Activated naive CD8-positive, alpha-beta T cell treated with anti-CD3 and anti-CD28 coated beads, Interleukin-2, amount 50 U/mL, for 24 hours (primary cell): ENCODE results near the gene TLX2.

ENCODE experiments used
- ATAC-seq: fragments of 150-1000 bp; cut with Tn5 transposase; one replicate; pipeline ENCODE4 v1.10.0; 2021
- DNase-seq: peaks from one replicate; pipeline ENCODE4 v3.0.0; 2021
- H3K27ac Mint-ChIP-seq: one replicate; pipeline ENCODE4 v1.8.0; 2021; ENCODE audit warnings: mild to moderate bottlenecking, mixed read lengths
- H3K27me3 Mint-ChIP-seq: one replicate; pipeline ENCODE4 v1.8.0; 2021; ENCODE audit warnings: mixed read lengths
- H3K36me3 Mint-ChIP-seq: one replicate; pipeline ENCODE4 v1.8.0; 2021; ENCODE audit warnings: low read depth, mixed read lengths
- H3K4me1 Mint-ChIP-seq: one replicate; pipeline ENCODE4 v1.8.0; 2021; ENCODE audit warnings: mixed read lengths
- H3K4me3 Mint-ChIP-seq: one replicate; pipeline ENCODE4 v1.8.0; 2021; ENCODE audit warnings: mild to moderate bottlenecking, moderate library complexity, mixed read lengths
- H3K9me3 Mint-ChIP-seq: one replicate; pipeline ENCODE4 v1.8.0; 2021; ENCODE audit warnings: mixed read lengths

The TLX2 gene

DNA sequence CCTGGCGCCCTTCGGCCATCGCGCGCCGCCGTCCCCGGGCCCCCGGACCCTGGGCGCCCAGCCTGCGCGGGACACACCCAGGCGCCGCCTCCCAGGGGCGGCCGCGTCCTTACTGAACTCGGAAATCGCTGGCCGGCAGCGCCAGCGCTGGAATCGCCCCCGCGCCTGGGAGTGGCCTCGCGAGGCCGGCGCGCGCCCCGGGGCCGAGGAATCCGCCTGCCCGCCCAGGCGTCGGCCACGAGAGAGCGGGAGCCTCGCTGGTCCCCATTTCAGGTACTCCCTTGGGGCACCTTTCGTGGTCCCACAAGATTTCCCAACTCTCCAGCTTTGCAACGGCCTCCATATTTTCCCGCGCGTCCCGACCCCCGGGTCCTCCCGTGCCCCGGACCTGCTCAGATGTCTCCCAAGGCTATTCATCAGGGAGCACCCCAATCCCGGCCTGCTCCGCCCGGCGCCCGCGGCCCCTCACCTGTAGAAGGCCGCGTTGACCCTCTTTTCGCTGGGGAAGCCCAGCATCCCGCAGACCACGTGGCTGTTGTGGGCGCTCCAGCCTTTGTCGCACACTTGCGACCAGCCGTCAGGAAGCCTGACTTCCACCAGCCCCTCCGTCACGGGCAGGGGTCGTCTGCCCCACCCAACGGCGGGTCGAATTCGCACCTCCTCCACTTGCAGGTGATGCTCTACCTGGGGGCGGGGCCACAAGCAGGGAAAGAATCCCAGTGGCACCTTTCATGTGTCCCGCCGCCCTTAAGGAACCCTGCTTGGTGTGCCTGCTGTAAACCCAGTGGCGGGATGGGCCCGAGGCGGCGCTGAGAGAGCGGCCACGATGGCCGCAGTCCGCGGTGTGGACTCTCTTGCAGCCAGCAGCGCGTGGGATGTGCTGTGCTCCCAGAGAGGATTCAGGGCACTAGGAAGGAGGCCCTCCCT lies 34.9 kb downstream of the TLX2 start:
- DNase-seq (peak; percentile 49), ATAC-seq (peak; percentile 47)
- H3K4me1 Mint-ChIP-seq = peaks cover 15% of the 10 kb centered on the region
- no peak overlapping the region for H3K27ac Mint-ChIP-seq
- peak overlapping the region; percentile 69 for H3K4me3 Mint-ChIP-seq
- H3K27me3 Mint-ChIP-seq = peaks cover 45% of the 10 kb centered on the region
- H3K9me3 Mint-ChIP-seq = no peaks in the 10 kb centered on the region
- peaks cover 1% of the 10 kb centered on the region for H3K36me3 Mint-ChIP-seq

DNA sequence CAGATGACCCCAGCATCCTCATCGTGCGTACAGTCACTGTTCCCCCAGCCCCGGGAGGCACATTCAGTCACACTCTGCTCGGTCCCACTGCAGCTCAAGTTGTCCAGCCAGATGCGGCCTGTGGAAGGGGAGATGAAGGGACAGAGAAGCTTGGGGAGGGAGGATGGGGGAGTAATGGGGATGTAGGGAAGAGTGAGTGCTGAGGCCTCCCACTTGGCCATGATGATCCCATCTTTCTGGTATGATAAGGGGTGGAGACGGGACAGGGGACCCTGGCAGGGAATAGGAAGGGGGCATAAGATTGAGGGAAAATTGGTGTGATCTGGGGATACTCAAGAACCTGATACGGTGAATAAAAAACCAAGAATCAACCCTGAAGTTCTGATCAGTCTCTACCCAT lies 36.0 kb downstream of the TLX2 start:
- Mint-ChIP-seq H3K9me3 (no peaks in the 10 kb centered on the region), H3K27me3 (peaks cover 41% of the 10 kb centered on the region), H3K27ac (no peak overlapping the region), H3K4me1 (peaks cover 18% of the 10 kb centered on the region), H3K4me3 (peak overlapping the region; percentile 69), H3K36me3 (peaks cover 3% of the 10 kb centered on the region)
- ATAC-seq (no peak), DNase-seq (no peak)

DNA sequence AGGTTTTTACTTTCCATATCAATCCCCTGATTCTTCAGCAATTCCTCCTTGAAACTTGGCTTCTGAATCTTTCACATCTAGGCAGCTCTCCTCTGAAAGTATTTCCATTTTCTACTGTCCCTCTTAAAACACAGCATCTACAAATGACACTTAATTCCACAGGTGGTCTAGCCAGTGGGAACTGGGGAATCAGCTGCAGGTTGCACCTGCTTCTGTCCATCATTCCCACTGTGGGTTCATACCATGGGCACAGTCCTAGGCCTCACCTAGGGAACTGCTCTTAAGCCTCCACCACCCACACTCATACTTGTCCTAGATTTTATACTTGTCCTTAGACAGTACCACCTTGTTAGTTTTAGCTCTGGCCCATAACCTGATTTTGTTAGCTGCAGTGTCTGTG lies 37.3 kb downstream of the TLX2 start:
- peaks cover 24% of the 10 kb centered on the region for H3K4me1 Mint-ChIP-seq

DNA sequence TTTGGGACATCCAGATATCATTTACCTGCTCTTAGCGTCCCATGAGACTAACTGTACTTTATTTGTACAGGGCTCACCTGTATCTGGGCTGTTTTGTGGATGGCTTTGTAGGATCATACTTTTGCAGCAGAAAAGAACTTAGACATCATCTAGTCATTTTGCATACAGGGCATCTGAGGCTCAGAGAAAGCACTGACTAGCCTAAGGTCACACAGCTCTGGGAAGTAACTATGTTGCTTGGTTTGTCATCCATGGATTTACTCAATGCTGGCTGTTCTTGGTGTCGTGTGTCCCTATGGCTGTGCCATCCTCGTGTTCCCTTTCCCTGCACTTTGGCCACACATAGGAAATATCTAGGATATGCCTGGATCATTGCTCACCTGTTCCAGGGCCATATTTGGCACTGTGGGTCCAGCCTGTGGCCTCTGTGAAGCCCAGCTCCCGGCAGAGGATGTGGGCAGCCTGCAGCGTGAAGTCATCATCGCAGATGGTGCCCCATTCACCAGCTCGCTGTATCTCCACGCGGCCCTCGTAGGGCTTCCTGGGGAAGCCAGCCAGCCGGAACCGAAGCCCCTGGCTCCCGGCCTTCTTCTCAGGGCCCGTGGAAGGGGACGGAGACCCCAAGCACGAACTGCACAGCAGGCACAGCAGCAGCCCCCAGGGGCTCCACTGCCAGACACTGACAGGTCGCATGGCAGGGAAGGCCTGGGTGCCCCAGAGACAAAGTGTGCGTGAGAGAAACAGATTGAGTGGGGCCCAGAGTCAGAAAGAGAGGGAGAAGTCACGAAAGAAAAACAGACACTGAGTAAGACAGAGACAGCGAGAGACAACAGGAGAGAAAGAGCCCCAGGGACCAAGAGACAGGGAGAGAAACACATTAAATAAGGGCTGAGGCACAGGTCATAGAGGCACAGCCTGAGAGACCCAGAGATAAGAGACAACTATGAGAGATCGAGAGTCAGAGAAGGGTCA lies 38.0 kb downstream of the TLX2 start:
- Mint-ChIP-seq H3K27me3 (peaks cover 38% of the 10 kb centered on the region), H3K27ac (peak overlapping the region; percentile 33), H3K4me1 (peaks cover 26% of the 10 kb centered on the region), H3K36me3 (peaks cover 8% of the 10 kb centered on the region), H3K4me3 (peak overlapping the region; percentile 47), H3K9me3 (no peaks in the 10 kb centered on the region)
- no peak for ATAC-seq
- DNase-seq = no peak

More for the DNA sequence above, 37.3 kb downstream of the TLX2 start:
- Mint-ChIP-seq H3K4me3 (no peak overlapping the region), H3K9me3 (no peaks in the 10 kb centered on the region), H3K27ac (no peak overlapping the region), H3K36me3 (peaks cover 8% of the 10 kb centered on the region), H3K27me3 (peaks cover 40% of the 10 kb centered on the region)
- ATAC-seq (no peak), DNase-seq (no peak)

DNA sequence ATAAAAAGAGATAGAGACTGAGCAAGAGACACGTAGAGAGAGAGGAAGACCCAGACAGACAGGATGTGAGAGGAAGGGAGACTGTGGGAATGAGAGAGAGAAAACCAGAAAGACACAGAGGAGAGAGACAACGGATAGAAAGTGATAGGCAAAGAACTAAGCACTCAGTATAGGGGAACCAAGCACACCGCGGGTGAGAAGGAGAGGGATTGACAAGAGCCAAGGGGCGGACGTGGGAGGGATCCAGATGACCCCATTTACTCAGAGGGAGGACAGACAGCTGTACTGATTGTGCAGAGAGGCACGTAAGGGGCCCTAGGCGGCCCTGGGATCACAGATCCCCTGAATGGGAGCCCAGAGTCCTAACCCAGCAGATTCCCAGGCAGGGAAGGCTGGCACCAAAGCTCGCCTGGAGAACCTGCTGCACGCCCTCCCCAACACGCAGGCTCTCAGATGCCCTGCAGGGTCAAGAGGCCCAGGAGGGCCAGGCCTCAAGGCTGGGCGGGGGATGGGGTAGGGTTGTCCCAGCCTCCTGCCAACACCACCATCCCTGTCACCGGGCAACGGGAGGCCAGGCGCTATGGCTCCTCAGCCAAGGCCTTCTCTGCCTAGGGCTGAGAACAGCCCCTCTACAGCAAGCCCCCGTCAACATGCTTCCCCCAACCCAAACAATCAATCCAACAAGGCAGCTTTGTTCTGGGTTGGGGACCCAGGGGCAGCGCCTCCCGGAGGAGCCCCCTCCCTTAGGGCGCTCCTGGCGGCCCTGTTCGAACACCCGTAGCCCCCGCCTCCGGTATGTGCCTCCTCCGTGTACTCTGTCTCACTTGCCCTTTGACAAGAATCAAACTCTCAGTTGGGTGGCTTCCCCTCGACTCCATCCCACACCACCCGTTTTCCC lies 38.9 kb downstream of the TLX2 start:
- H3K9me3 Mint-ChIP-seq = no peaks in the 10 kb centered on the region
- H3K27me3 Mint-ChIP-seq = peaks cover 29% of the 10 kb centered on the region
- ATAC-seq (no peak), DNase-seq (no peak)
- peak overlapping the region; percentile 33 for H3K27ac Mint-ChIP-seq
- H3K4me3 Mint-ChIP-seq = peak overlapping the region; percentile 63
- H3K4me1 Mint-ChIP-seq = peaks cover 25% of the 10 kb centered on the region
- peaks cover 8% of the 10 kb centered on the region for H3K36me3 Mint-ChIP-seq

DNA sequence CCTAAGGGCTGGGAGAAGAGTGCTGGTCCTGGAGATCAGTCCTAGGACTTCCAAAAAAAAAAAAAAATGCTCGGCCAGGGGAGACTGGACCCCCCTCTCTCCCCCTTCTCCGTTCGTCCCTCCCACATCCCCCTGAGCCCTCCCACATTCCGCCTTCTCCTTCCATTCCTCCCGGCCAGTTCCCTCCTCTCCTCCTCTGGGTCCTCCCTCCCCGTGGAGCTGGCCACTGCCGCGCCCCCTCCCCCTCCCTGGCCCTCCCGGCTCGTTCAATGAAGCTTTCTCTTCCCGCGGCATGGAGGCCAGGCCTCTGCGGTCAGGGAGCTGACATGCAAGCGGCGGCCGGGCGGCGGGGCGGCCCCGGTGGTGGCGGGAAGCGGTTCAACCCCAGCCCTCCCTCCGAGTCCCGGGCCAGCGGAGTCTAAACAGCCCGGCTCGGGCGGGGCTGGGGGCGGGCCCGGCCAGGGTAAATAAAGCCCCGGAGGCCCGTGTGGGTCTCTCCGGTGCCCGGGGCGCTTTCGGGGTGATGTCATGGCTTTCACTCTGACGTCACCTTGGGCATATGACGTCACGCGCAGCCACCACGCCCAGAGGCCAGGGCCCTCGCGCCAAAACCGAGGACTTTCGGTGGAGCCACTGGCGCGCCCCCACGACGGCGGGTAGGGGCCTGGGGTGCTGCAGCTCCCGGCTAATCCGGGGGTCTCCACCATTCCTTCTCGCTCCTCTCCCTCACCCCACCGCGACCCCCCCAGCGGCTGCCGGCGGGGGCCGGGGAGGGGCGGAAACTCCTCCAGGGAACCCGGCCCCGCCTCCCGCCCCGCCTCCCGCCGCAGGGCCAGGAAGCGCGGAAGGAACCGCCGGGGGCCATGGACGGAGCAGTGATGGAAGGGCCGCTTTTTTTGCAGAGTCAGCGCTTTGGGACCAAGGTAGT lies 39.9 kb downstream of the TLX2 start, which contains the start of the genes DOK1 and LOXL3:
Gene DOK1 (plus strand): TSS at position 829 of the 928 bp plus-strand sequence. CDS start 35 bp downstream, at position 864.
Gene LOXL3 (minus strand): TSS at position 51 of the 928 bp plus-strand sequence. CDS start 1,308 bp downstream, outside the sequence.
- ATAC-seq = peak; percentile 81
- H3K27ac Mint-ChIP-seq = peak within 1 kb of the TSS; percentile 89
- peak; percentile 88 for DNase-seq
- peaks cover 21% of the 10 kb centered on the region for H3K4me1 Mint-ChIP-seq
- peaks cover 25% of the 10 kb centered on the region for H3K27me3 Mint-ChIP-seq
- H3K9me3 Mint-ChIP-seq = no peaks in the 10 kb centered on the region
- peak within 1 kb of the TSS; percentile 93 for H3K4me3 Mint-ChIP-seq
- H3K36me3 Mint-ChIP-seq = peaks cover 8% of the 10 kb centered on the region

DNA sequence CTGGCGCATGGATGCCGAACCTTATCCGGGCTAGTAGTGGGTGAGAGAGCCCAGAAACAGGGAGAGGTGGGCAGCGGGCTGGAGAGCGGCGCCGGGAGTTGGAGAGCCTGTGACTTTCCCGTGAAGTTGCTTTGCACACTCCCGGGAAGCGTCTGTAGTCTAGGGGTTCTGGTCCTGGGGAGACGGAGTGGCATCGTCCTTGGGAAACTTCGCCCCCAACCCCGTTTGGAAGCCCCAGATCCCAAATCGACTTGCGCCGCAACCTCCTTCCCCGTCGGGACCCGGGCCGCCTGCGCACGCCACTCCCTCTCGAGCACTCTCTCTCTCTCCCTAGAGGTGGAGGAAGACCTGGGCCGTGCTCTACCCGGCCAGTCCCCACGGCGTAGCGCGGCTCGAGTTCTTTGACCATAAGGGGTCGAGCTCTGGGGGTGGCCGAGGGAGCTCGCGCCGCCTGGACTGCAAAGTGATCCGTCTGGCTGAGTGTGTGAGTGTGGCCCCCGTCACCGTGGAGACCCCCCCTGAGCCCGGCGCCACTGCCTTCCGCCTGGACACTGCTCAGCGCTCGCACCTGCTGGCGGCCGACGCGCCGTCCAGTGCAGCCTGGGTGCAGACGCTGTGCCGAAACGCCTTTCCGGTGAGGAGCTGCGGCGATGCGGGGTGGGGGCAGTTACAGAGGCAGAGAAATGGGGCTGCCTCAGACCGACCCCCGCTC lies 40.7 kb downstream of the TLX2 start:
- H3K9me3 Mint-ChIP-seq = no peaks in the 10 kb centered on the region
- H3K27ac Mint-ChIP-seq = peak overlapping the region; percentile 89
- peak; percentile 56 for ATAC-seq
- DNase-seq = peak; percentile 55
- H3K27me3 Mint-ChIP-seq = peaks cover 20% of the 10 kb centered on the region
- H3K4me1 Mint-ChIP-seq = peaks cover 18% of the 10 kb centered on the region
- peak overlapping the region; percentile 93 for H3K4me3 Mint-ChIP-seq
- peaks cover 8% of the 10 kb centered on the region for H3K36me3 Mint-ChIP-seq

DNA sequence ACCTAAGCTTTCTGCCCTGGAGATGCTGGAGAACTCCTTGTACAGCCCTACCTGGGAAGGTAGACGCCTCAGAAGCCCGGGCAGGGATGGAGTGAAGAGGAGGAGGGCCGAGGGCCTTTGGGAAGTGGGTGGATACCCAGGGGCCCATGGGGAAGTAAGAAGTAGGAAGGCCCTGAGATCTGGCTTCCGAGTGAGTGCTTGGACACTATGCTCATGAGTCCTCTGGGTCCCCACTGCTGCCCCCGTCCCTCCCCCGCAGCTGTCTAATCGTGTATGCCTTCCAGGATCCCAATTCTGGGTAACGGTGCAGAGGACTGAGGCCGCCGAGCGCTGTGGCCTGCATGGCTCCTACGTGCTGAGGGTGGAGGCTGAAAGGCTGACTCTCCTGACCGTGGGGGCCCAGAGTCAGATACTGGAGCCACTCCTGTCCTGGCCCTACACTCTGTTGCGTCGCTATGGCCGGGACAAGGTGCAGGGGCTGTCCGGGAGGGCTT lies 41.4 kb downstream of the TLX2 start:
- Mint-ChIP-seq H3K9me3 (no peaks in the 10 kb centered on the region), H3K36me3 (peaks cover 7% of the 10 kb centered on the region), H3K27me3 (peaks cover 18% of the 10 kb centered on the region), H3K27ac (peak overlapping the region; percentile 89), H3K4me1 (peaks cover 24% of the 10 kb centered on the region), H3K4me3 (peak overlapping the region; percentile 93)
- ATAC-seq (no peak), DNase-seq (no peak)

DNA sequence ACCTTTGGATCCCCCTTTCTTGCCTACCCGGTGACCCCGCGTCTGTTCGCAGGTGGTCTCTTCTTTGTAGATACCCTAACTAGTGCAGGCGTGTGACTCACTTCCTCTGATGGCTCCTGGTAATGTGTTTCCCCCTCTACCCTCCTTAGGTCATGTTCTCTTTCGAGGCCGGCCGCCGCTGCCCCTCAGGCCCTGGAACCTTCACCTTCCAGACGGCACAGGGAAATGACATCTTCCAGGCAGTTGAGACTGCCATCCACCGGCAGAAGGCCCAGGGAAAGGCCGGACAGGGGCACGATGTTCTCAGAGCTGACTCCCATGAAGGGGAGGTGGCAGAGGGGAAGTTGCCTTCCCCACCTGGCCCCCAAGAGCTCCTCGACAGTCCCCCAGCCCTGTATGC lies 41.9 kb downstream of the TLX2 start:
- H3K4me1 Mint-ChIP-seq = peaks cover 26% of the 10 kb centered on the region
- H3K27ac Mint-ChIP-seq = no peak overlapping the region
- DNase-seq (no peak), ATAC-seq (no peak)
- H3K9me3 Mint-ChIP-seq = no peaks in the 10 kb centered on the region
- peak overlapping the region; percentile 93 for H3K4me3 Mint-ChIP-seq
- H3K27me3 Mint-ChIP-seq = peaks cover 14% of the 10 kb centered on the region
- H3K36me3 Mint-ChIP-seq = peaks cover 7% of the 10 kb centered on the region

DNA sequence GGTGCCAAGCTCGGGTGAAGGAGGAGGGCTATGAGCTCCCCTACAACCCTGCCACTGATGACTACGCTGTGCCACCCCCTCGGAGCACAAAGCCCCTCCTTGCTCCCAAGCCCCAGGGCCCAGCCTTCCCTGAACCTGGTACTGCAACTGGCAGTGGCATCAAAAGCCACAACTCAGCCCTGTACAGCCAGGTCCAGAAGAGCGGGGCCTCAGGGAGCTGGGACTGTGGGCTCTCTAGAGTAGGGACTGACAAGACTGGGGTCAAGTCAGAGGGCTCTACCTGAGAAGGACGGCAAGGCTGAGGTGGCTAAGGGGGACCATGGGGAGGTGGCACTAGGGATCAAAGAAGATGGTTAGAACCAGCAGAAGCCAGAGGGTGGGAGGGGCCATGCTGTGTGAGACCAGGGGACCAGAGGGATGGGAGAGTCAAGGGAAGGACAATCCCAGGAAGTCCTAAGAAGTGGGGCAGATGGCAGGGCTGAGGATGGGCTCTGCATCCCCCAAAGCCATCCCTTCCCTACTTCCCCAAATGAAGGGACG lies 42.7 kb downstream of the TLX2 start:
- ATAC-seq = no peak
- H3K4me3 Mint-ChIP-seq = no peak overlapping the region
- peaks cover 7% of the 10 kb centered on the region for H3K36me3 Mint-ChIP-seq
- H3K27me3 Mint-ChIP-seq = peaks cover 12% of the 10 kb centered on the region
- no peak for DNase-seq
- H3K9me3 Mint-ChIP-seq = no peaks in the 10 kb centered on the region
- peaks cover 27% of the 10 kb centered on the region for H3K4me1 Mint-ChIP-seq
- H3K27ac Mint-ChIP-seq = no peak overlapping the region

DNA sequence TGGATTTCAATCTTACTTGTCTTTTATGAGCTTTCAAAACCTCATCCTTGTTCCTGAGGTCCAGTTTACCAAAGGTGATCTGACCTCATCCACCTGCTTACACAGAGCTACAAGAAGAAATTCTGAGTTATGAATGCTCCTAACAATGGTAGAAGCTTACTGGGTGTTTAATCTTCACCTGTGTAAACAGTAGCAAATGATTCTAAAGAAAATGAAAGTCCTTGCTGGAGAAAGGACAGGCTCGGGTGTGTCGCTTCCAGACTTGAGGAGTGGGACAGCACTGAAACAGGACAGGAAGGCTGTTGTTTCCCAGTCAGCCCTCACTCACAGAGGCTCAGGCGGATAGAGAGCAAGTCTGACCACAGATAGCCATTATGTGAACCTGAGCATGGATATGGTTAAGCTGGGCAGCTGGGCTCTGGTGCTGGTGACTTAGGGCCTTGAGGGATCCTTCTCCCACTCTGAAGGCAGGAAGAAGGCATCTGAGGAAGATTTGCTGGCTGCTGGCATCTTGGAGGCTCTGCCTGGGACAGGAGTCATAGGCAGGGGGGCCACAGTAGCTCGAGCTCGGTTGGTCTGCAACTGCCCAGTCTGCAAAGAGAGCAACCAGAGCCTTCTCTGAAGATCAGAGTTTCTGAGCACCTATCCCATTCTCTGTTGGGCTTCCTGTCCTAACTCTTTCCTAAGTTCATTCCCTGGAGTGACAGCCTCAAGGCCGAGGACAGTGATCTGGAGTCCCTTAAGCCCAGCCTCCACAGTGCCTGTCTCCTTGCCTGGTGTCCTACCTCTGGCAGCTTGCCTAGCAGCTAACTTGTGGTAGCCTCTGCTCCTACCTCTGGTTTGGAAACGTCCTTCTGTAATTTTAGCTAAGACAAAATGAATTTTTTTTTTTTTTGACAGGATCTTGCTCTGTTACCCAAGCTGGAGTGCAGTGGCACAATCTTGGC lies 44.3 kb downstream of the TLX2 start:
- Mint-ChIP-seq H3K9me3 (no peaks in the 10 kb centered on the region), H3K36me3 (peaks cover 7% of the 10 kb centered on the region), H3K4me3 (no peak overlapping the region), H3K27ac (no peak overlapping the region), H3K27me3 (peaks cover 18% of the 10 kb centered on the region), H3K4me1 (peaks cover 27% of the 10 kb centered on the region)
- ATAC-seq = no peak
- DNase-seq = no peak
